H1 (cell line): ENCODE measurements around the gene SNTG2. TPM values are rescaled to one million over a fixed set of nuclear protein-coding genes. Genes with fewer than 3 reads are reported as not detected.

ENCODE experiments used
- CBX8 ChIP-seq: fragments of 300-800, 300-1000 bp; sonication (generic); IDR thresholded peaks from 2 replicates; pipeline ENCODE4 v1.7.1; 2016; ENCODE audit warnings: low read depth, low read length, borderline replicate concordance
- CTCF ChIP-seq, 3 experiments: IDR thresholded peaks; 1 replicate in 2 of 3; 2 replicates in 1 of 3; pipeline versions ENCODE4 v1.5.1 to v1.6.1; 2011; ENCODE audit warnings: low read length in 3 of 3, mild to moderate bottlenecking in 3 of 3, inconsistent platforms in 2 of 3, low read depth in 1 of 3, moderate library complexity in 1 of 3; ENCODE audit not compliant: insufficient read depth in 1 of 3; ENCODE audit errors: control extremely low read depth in 1 of 3
- EZH2 ChIP-seq: fragments of 200-600 bp; sonication (generic); IDR thresholded peaks from 2 replicates; pipeline ENCODE4 v1.7.1; 2012; ENCODE audit warnings: low read depth, mild to moderate bottlenecking, moderate library complexity, low read length, inconsistent platforms; ENCODE audit not compliant: severe bottlenecking
- MAX ChIP-seq: IDR thresholded peaks from 2 replicates; pipeline ENCODE4 v1.6.1; 2012; ENCODE audit warnings: inconsistent platforms
- POLR2A ChIP-seq, 2 experiments: IDR thresholded peaks; 1 replicate in 1 of 2; 2 replicates in 1 of 2; pipeline ENCODE4 v1.6.1; 2011; ENCODE audit warnings: low read depth in 2 of 2, low read length in 2 of 2, mild to moderate bottlenecking in 2 of 2; ENCODE audit errors: control extremely low read depth in 1 of 2
- POU5F1 ChIP-seq: IDR thresholded peaks from 2 replicates; pipeline ENCODE4 v1.6.1; 2011; ENCODE audit warnings: low read depth, mild to moderate bottlenecking, low read length, moderate library complexity
- RBBP5 ChIP-seq: IDR thresholded peaks from 2 replicates; pipeline ENCODE4 v1.7.1; 2012; ENCODE audit warnings: low read depth, mild to moderate bottlenecking, inconsistent platforms, low read length, moderate library complexity, borderline replicate concordance
- RFX5 ChIP-seq: IDR thresholded peaks from 2 replicates; pipeline ENCODE4 v1.6.1; 2011; ENCODE audit warnings: low read depth, low read length, improper control_type of control experiment, borderline replicate concordance
- polyA plus RNA-seq, 7 experiments: library from polyadenylated mRNA; depleted of rRNA in 3 of 7; stranded (reverse) in 5 of 7; unstranded in 2 of 7; fragments of >200 nt in 5 of 7; fragments of 200-250 nt in 2 of 7; gene quantifications; 1 replicate in 5 of 7; 2 replicates in 1 of 7; 4 replicates in 1 of 7; pipeline versions ENCODE4 v1.2.1 to v1.2.3, GENCODE V29; 2011 to 2013; ENCODE audit warnings: missing spikeins in 2 of 7, mixed read lengths in 2 of 7
- total RNA-seq: library from RNA; stranded (reverse); fragmentation: NEBNext Ultra II Directional; extraction: Animal tissue kit (Norgen Biotek cat#: 25700); gene quantifications from 2 replicates; pipeline ENCODE4 v1.2.1, GENCODE V29; 2021
- TF ChIP-seq, protein P1 (sequence below): fragments of 300-600 bp; sonication (generic); IDR thresholded peaks from 2 replicates; pipeline ENCODE4 v1.7.1; 2012; ENCODE audit warnings: low read length, moderate library complexity, mild to moderate bottlenecking, inconsistent platforms; ENCODE audit not compliant: insufficient replicate concordance

SNTG2 gene
- total and polyA plus RNA-seq, 2 of the 8 experiments (the other 6 are each of a cell fraction or from before 2014, with no cell fraction given) = 6.6 to 18.1 TPM

GRCh38 chr2:910698-911097, 40.0 kb upstream of the SNTG2 start (continued):
- TF ChIP-seq, protein P1, sequence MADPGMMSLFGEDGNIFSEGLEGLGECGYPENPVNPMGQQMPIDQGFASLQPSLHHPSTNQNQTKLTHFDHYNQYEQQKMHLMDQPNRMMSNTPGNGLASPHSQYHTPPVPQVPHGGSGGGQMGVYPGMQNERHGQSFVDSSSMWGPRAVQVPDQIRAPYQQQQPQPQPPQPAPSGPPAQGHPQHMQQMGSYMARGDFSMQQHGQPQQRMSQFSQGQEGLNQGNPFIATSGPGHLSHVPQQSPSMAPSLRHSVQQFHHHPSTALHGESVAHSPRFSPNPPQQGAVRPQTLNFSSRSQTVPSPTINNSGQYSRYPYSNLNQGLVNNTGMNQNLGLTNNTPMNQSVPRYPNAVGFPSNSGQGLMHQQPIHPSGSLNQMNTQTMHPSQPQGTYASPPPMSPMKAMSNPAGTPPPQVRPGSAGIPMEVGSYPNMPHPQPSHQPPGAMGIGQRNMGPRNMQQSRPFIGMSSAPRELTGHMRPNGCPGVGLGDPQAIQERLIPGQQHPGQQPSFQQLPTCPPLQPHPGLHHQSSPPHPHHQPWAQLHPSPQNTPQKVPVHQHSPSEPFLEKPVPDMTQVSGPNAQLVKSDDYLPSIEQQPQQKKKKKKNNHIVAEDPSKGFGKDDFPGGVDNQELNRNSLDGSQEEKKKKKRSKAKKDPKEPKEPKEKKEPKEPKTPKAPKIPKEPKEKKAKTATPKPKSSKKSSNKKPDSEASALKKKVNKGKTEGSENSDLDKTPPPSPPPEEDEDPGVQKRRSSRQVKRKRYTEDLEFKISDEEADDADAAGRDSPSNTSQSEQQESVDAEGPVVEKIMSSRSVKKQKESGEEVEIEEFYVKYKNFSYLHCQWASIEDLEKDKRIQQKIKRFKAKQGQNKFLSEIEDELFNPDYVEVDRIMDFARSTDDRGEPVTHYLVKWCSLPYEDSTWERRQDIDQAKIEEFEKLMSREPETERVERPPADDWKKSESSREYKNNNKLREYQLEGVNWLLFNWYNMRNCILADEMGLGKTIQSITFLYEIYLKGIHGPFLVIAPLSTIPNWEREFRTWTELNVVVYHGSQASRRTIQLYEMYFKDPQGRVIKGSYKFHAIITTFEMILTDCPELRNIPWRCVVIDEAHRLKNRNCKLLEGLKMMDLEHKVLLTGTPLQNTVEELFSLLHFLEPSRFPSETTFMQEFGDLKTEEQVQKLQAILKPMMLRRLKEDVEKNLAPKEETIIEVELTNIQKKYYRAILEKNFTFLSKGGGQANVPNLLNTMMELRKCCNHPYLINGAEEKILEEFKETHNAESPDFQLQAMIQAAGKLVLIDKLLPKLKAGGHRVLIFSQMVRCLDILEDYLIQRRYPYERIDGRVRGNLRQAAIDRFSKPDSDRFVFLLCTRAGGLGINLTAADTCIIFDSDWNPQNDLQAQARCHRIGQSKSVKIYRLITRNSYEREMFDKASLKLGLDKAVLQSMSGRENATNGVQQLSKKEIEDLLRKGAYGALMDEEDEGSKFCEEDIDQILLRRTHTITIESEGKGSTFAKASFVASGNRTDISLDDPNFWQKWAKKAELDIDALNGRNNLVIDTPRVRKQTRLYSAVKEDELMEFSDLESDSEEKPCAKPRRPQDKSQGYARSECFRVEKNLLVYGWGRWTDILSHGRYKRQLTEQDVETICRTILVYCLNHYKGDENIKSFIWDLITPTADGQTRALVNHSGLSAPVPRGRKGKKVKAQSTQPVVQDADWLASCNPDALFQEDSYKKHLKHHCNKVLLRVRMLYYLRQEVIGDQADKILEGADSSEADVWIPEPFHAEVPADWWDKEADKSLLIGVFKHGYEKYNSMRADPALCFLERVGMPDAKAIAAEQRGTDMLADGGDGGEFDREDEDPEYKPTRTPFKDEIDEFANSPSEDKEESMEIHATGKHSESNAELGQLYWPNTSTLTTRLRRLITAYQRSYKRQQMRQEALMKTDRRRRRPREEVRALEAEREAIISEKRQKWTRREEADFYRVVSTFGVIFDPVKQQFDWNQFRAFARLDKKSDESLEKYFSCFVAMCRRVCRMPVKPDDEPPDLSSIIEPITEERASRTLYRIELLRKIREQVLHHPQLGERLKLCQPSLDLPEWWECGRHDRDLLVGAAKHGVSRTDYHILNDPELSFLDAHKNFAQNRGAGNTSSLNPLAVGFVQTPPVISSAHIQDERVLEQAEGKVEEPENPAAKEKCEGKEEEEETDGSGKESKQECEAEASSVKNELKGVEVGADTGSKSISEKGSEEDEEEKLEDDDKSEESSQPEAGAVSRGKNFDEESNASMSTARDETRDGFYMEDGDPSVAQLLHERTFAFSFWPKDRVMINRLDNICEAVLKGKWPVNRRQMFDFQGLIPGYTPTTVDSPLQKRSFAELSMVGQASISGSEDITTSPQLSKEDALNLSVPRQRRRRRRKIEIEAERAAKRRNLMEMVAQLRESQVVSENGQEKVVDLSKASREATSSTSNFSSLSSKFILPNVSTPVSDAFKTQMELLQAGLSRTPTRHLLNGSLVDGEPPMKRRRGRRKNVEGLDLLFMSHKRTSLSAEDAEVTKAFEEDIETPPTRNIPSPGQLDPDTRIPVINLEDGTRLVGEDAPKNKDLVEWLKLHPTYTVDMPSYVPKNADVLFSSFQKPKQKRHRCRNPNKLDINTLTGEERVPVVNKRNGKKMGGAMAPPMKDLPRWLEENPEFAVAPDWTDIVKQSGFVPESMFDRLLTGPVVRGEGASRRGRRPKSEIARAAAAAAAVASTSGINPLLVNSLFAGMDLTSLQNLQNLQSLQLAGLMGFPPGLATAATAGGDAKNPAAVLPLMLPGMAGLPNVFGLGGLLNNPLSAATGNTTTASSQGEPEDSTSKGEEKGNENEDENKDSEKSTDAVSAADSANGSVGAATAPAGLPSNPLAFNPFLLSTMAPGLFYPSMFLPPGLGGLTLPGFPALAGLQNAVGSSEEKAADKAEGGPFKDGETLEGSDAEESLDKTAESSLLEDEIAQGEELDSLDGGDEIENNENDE = no peak
- TF ChIP-seq POU5F1 (no peak), RFX5 (no peak), CTCF (IDR thresholded peaks at IDR 0.05; ENCODE audit: control extremely low read depth in 1 of 3, insufficient read depth in 1 of 3, low read depth in 1 of 3, low read length in 3 of 3) (no peak), CBX8 (no peak), POLR2A (IDR thresholded peaks at IDR 0.05; ENCODE audit: control extremely low read depth in 1 of 2, low read depth in 2 of 2, low read length in 2 of 2) (no peak), MAX (no peak), EZH2 (no peak), RBBP5 (no peak)
